GM19452 (cell line): ENCODE measurements around the gene GLP2R.

Experiments used
- ATAC-seq: cut with Tn5 transposase; IDR thresholded peaks from one replicate; pipeline ENCODE4 v1.9.1; 2021; ENCODE audit not compliant: unreplicated experiment

The GLP2R gene

DNA sequence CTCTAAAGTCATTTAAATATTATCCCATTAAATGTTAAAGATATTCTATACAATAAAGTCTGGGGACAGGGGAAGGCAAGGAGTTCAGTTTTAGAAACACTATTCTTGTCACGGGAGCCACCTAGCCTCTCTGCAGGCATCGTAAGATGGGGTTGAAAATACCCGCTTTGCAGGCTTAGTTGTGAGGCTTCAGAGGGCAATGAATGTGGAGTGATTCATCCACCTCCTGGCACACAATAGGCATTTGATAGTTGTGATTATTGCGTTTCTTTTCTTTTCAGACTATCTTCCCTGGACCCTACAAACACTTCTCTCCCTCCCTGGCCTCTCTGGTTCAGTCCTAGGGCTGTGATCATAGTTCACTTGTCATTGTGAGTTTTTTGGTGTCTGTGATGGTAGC lies 19.6 kb downstream of the GLP2R start:
- ATAC-seq = no peak

DNA sequence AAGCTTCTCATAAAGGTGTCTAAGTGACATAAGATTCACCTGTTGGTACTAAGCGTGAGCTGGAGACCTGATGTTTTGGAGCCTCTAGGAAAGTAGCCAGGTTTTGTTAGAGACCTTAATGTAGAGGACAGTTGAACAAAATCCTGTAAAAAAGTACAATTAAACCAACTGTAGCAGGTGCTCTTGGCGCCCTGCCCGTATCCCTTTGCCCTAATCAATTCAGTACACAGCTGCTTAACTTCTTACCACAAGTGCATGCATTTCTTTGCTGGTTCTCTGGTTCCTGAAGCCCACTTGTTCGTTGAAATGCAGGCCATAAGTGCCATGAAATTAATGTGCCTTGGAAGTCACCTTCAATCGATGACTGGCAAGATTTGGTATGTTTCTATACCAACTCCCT lies 24.4 kb downstream of the GLP2R start:
- ATAC-seq = no peak

DNA sequence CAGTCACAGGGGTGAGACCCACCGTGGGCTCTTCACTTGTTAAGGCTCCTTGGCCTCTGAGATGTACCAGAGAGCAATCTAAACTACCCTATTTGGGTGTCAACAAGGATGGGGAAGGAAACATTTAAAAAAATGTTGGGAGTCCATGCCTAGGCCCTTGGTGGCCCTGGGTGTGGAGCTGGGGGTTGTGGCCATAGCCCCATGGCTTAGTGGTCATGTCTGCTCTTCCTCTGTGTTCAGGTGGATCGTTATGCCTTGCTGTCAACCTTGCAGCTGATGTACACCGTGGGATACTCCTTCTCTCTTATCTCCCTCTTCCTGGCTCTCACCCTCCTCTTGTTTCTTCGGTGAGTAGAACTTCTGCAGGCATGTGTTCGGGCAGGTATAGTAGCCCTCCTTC lies 28.5 kb downstream of the GLP2R start:
- no peak for ATAC-seq

DNA sequence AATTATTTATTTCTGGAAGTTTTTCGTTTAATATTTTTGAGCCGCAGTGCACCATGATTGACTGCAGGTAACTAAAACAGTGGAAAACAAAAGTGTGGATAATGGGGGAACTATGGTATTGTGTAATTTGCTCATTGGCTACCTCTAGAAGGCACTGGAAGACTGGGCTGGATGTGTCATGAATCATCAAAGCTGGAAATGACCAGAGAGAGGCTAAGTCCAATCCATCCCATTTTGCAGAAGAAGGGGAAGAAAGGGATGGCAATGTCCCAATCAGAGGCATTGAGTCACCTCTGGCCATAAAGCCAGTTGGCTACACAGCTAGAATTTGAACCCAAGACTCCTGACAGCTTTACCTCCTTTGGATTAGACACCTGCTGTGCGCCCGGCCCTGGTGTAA lies 29.3 kb downstream of the GLP2R start:
- no peak for ATAC-seq

DNA sequence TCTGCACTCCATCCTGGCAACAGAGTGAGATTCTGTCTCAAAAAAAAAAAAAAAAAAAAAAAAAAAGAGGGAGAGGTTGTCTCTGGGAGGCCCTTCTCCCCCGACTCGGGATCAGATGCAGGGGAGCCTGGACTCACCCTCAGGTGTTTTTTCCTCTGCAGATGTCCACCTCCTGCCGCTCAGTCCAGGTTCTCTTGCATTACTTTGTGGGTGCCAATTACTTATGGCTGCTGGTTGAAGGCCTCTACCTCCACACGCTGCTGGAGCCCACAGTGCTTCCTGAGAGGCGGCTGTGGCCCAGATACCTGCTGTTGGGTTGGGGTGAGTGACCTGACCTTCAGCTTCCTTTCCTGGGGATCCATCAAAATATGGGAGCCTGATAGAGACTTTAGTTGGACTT lies 34.1 kb downstream of the GLP2R start:
- ATAC-seq = no peak

DNA sequence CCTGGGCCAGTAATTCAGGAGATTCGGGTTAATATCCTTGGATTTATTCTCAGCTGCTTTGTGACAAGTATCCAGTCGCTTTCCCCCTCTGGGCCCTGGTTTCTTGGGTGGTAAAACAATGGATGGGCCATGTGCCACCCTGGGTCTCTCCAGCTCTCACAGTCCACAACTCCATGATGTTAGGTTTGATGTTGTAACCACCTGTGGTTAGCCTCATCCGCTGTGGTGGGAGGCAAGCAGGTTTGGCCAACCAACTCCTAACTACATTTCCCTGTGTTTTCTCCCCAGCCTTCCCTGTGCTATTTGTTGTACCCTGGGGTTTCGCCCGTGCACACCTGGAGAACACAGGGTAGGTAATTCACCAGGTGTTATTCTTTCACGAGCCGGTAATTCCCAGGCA lies 35.1 kb downstream of the GLP2R start:
- ATAC-seq = no peak

DNA sequence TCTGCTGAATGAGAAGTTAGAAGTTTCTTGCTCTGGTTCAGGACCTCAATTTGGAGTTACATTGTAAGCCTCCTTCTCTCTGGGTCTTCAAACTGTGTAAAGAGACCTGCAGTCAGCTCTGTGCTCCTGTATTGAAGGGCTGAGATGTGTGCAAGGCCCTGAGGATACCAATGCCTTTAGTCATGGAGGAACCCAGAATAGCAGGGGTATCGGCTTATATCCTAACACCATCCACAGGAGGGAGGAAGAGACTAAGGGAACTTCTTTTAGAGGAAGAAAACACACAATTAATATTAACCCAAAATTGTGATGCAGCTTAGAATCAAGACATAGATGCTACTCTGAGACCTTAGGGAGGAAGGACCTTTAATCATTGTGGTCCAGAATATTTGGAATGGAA lies 36.5 kb downstream of the GLP2R start:
- ATAC-seq = no peak

DNA sequence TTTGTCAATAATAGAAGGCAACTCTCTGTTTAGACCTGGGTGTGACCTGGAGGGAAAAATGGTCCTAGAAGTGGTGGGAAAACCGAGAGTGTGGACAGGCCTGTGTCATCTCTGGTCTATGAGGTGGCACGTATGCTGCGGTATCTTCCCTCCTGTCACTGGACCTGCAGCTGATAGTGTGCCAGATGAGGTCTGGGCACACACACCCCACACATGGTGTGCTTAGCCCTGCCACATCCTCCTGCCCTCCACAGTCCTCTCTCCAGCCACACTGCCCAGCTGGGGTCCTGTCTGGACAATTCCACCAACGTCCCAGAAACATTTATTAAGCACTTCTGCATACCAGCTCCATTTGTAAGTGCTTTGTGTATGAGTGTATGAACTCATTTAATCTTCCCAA lies 37.2 kb downstream of the GLP2R start:
- no peak for ATAC-seq

DNA sequence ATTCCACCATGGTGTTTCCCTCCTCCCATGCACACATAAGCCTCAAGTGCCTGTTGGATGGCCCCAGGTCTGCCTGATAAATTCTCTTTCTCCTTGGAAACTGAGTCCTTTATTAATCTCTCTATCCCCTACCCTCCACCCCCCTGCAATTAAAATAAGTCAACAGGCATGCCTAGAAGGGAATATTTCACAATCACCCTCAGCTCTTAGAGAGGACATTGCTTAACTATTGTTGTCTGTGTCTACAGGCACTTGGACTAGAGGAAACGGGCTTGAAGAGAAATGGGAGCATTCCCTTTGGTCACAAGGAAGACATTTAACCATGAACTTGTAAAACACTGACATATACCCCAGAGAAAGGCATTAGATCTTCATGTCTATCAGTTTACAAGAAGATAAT lies 39.9 kb downstream of the GLP2R start:
- no peak for ATAC-seq

DNA sequence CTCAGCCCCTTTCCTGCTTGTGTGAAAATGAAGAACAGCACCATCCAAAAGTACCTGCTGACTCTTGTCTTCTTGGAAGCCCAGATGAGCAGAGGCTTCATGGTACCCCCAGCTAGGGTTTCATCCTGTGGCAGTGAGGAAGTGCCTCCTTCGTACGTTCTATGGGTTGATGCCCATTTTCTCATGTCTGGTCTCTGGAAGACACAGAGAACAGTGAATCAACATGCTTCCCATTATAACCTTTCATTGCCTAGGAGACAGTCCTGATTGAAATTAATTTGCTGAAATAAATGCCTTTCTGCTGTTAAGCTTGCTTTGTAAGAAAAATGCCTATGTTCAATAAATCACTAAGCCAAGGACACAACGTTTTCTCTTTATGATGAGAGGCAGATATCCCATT lies 42.8 kb downstream of the GLP2R start:
- ATAC-seq = no peak

DNA sequence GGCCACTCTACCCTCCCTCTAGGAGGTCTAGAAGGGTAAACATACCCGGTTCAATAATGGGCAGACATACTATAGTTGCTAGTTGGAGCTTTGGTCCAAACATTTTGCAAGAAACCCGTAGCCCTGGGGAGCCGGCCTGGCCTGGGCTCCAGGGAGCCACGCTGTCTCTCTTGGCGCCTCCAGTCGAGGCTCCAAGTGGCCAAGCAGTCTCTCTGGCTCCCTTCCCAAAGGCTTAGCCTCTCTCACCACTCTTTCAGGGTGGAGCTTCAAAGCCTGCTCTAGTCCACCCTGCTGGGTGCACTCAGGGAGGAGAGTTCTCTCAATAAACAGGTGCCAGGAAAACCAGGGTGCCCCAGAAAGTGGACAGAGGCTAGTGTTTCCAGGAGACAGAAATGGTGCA lies 47.1 kb downstream of the GLP2R start:
- ATAC-seq = no peak

DNA sequence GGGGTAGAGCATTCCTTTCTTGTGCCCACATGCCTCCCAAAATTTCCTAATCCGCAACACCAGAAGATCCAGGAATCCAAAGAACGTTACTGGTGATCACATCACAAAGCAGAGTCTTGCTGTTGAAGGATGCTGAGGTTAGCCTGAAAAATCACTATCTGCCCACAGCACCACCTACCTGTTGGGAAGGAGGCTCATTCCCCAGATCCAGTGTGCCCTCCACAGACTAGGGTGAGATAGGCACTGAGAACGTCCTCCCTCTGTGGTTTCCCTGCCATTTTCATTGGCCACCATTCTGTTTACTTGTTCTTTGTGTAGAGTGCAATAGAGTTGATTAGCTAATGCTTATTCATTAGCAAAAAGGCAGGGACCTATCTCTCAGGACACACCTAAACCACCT lies 49.0 kb downstream of the GLP2R start:
- no peak for ATAC-seq

DNA sequence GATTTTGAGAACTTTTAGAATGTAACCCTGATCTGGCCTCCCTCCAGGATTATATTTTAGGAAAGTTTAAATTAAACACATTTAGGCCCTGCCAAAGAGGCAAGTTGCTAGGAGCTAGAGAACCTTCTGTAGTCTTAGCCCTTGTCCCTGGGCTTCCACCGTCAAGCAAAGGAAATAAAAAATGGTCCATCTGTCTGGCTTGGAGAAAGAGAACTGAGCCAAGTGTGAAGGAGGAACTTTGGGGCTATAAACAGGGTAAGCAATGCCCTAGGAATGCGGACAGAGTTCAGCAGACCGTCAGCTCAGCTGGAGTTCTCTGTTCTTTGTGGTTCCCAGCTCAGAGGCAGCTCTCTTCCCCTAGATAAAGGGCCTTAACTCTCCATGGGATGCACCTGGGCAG lies 49.7 kb downstream of the GLP2R start:
- ATAC-seq = no peak

DNA sequence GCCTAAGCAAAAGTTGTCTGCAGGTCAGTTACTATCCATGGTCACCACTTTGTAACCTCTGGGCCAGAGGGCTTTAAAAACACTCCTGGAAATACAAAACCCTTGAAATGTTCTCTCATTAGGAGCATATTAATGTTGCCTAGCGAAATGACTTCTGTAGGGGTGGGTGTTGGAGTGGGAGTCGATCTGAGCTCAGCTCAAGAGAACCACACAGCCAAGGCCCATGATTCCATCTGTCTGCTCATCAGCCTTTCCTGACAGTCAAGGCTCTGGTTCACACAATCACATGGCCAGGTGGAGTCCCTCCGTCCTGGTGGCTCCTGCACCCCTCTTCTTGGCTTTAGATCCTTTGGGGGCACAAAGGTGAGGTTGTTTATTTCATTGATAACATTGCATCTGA lies 52.6 kb downstream of the GLP2R start:
- ATAC-seq = no peak

DNA sequence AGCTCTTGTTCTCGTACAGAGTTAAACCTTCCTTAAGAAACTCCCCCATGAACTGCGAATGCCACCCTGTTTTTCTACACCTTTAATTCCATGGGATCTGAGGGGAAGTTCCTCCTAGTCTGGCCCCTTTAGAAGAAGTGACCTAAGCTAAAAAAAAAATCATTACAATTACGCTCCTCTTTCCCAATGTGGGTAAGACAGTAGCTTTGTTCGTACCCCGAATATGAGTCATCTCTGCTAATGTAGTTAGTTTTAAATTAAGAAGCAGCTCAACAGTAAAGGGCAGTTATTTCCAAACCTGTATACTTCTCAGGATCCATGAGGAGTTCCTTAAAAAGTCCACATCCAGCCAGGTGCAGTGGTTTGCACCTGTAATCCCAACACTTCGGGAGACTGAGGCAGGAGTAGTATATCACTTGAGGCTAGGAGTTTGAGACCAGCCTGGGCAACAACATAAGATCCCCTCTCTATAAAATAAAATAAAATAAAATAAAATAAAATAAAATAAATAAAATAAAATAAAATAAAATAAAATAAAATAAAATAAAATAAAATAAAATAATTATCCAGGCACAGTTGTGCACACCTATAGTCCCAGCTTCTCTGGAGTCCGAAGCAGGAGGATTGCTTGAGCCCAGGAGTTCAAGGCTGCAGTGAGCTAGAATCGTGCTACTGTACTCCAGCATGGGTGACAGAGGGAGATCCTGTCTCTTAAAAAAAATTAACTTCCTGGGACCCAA lies 53.2 kb downstream of the GLP2R start:
- no peak for ATAC-seq

DNA sequence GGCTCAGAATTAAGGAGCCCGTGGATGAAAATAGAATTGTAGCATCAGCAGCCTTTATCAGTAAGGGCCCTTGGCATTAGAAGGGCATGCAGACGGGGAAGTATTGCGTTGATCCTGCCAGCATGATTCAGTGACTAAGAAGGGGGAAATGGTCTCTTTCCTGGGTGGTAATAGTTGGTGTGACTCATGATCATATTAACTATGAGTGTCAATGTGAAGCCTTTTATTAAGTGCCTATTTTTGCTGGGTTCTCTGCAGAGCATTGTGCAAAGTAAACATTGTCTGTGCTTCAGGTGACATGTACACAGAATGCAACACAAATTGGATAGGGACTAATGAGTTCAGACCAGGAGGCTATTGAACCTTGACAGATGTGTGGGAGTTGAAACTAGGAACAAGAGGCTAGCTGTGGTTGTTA lies 54.9 kb downstream of the GLP2R start:
- no peak for ATAC-seq

DNA sequence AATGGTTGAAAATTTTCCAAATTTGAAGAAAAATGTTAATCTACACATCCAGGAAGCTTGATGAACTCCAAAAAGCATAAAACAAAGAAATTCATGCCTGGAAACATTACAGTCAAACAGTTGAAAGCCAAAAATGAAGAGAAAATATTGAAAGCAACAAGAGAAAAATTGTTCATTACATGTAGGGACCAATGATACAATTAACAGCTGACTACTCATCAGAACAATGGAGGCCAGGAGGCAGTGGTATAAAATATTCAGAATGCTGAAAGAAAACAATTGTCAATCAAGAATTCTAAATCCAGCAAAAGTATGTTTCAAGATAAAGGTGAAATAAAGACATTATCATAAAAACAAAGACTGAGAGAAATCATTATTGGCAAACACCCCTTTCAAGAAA lies 57.7 kb downstream of the GLP2R start:
- ATAC-seq = no peak

DNA sequence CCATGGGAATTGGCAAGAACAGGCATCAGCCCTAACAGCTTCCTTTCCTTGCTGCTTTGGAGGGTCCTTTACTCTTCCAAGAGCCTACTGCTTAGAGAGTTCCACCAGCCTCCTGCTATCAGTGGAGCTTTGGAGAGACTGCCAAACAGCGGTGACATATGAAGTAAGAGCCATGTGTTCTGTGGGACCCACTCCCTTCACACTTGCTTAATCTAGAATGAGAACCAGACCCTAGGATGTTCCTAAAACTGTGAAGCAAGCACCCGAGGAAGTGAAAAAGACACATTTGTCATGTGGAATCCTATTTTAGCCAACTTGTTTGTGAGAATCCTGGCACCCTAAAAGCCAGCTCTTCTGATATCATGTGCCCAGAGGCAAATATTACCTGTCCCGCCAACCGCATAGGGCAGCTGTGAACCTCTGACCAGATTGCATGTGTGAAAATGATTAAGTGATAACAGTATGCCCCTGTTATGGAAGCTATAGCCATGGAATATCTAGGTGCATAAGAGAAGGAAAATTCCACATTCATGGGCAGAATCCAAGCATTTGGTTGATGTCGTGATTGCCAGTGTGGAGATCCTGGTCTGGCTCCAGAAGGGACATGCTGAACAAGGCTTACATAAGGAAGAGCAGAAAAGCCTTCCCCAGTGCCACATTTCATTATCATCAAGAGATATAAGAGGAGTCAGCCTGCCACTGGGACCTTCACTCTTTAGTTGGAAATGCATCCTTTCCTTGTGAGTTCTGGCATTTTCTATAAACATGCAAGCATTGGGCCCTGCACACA lies 60.6 kb downstream of the GLP2R start:
- no peak for ATAC-seq

DNA sequence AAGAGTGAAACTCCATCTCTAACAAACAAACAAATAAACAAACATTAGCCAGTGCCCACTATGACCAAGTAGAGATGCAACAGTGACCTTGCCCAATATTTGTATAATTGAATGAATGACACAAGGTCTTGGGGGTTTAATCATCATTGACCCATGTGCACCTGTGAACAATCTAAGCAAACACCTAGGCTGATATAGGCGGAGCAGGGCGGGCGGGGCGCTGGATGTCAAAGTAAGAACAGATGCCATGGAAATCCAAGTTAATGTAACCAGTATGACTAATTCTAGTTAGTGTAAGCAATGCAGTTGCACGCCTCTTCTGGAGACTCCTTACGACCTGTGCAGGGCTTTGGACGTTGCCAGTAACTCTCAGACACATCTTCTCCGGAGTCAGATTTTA lies 61.8 kb downstream of the GLP2R start:
- ATAC-seq = no peak

DNA sequence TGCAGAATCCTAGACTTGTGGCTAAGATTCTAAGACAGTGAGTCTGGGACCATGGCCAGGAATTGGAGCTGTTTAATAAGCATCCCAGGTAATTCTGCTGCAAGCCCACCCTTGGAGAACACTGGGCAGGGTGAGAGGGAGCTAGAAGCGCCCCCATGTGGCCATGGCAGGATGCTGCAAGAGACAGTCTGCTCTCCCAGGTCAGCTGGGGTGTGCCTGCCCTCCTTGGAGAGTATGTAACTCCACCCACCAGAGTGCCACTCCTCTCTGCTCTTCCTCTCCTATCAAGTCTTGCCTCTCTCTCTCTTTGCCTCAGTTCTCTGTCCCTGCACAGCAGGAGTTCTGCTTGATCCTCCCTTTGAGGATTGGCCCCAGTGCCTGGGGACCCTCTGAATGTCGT lies 64.4 kb downstream of the GLP2R start:
- no peak for ATAC-seq

DNA sequence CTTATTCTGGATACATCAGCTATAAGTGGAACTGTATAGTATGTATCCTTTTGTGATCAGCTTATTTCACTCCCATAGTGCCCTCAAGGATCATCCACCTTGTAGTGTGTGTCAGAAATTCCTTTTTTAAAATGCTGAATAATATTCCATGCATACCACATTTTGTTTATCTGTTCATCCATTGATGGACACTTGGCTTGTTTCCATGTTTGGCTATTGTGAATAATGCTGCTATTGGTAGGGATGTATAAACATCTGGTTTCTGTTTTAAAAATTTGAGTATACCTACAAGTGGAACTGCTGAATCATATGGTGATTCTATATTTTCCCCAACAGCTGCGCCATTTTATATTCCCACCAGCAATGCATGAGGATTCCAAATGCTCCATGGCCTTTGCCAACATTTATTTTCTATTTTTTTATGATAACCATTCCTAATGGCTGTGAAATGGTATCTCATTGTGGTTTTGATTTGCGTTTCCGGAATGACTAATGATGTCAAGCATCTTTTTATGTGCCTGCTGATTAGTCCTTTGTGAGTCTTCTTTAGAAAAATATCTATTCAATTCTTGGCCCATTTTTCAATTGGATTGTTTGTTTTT lies 67.8 kb downstream of the GLP2R start:
- ATAC-seq = no peak

DNA sequence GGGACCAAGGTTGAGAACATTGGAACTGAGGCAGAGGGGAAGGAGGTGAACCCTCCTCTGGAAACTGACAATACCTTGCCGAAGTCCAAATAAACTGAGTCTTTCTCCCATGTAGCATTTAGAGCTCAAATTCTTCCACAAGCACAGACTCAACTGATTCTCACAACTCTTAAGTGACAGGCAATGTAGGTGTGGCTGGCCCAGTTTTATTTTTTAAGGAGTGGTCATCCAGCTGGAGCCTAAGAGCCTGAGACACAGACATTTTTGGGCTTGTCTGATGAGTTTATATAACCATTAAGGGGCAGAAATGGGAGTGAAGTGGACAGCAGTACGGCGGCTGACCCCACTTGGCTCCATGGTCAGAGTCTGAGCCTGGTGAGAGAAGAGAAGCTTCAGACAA lies 68.5 kb downstream of the GLP2R start:
- ATAC-seq = no peak
